SJSA1 (cell line): Measurements from ENCODE around the gene ACACA. TPM values are rescaled to one million over a fixed set of nuclear protein-coding genes. Genes with fewer than 3 reads are reported as not detected.

ENCODE experiments used
- DNase-seq, 2 experiments: peaks; one replicate each; pipeline ENCODE4 v3.0.0-alpha.2; 2015 to 2020; ENCODE audit warnings: low spot score in 2 of 2, low read depth in 1 of 2
- H3K27ac ChIP-seq: fragments of 250-450 bp; sonication (Bioruptor Pico); 2 replicates; pipeline ENCODE4 v1.5.1; 2020; ENCODE audit warnings: mild to moderate bottlenecking, moderate library complexity
- H3K27me3 ChIP-seq: fragments of 250-450 bp; sonication (Bioruptor Pico); replicated peaks from 2 replicates; pipeline ENCODE4 v1.5.1; 2020; ENCODE audit warnings: mild to moderate bottlenecking, moderate library complexity
- H3K36me3 ChIP-seq: fragments of 250-450 bp; sonication (Bioruptor Pico); 2 replicates; pipeline ENCODE4 v1.5.1; 2020; ENCODE audit warnings: mild to moderate bottlenecking
- H3K4me1 ChIP-seq: fragments of 250-450 bp; sonication (Bioruptor Pico); replicated peaks from 2 replicates; pipeline ENCODE4 v1.6.1; 2021; ENCODE audit warnings: mild to moderate bottlenecking
- H3K4me3 ChIP-seq: fragments of 250-450 bp; sonication (Bioruptor Pico); 2 replicates; pipeline ENCODE4 v1.5.1; 2020; ENCODE audit warnings: mild to moderate bottlenecking
- H3K9me3 ChIP-seq: fragments of 250-450 bp; sonication (Bioruptor Pico); replicated peaks from 2 replicates; pipeline ENCODE4 v1.5.1; 2020; ENCODE audit warnings: mild to moderate bottlenecking
- total RNA-seq: library from RNA; depleted of rRNA; stranded (reverse); fragments of >200 nt; shearing (Covaris generic); gene quantifications from 2 replicates; pipeline ENCODE4 v1.2.3, GENCODE V29; 2014

ACACA gene
- total RNA-seq, 1 experiment from 2014 or later: 23.4 TPM

- Histone ChIP-seq H3K27ac (no peak overlapping the region), H3K4me1 (no peaks in the 10 kb centered on the region), H3K36me3 (peaks cover 4% of the 10 kb centered on the region; the same call in 1 of the 2 replicates), H3K27me3 (no peaks in the 10 kb centered on the region), H3K9me3 (no peaks in the 10 kb centered on the region), H3K4me3 (no peak overlapping the region)
- no peak for DNase-seq
Observed at GRCh38 chr17:37312137-37312923, 94.3 kb downstream of the ACACA start.

GRCh38 chr17:37310940-37311339 lies 95.7 kb downstream of the ACACA start:
- H3K27ac ChIP-seq: no peak overlapping the region
- H3K4me1 ChIP-seq: no peaks in the 10 kb centered on the region
- H3K4me3 ChIP-seq: no peak overlapping the region
- H3K27me3 ChIP-seq: no peaks in the 10 kb centered on the region
- no peaks in the 10 kb centered on the region for H3K9me3 ChIP-seq
- H3K36me3 ChIP-seq: peaks cover 4% of the 10 kb centered on the region; the same call in 1 of the 2 replicates
- DNase-seq: no peak

GRCh38 chr17:37309051-37309450 lies 97.6 kb downstream of the ACACA start:
- Histone ChIP-seq H3K27ac (no peak overlapping the region), H3K4me3 (no peak overlapping the region), H3K27me3 (no peaks in the 10 kb centered on the region), H3K9me3 (no peaks in the 10 kb centered on the region), H3K4me1 (no peaks in the 10 kb centered on the region), H3K36me3 (no peaks in the 10 kb centered on the region)
- no peak for DNase-seq

GRCh38 chr17:37305406-37305905 lies 101.2 kb downstream of the ACACA start:
- no peak overlapping the region for H3K4me3 ChIP-seq
- H3K27ac ChIP-seq: no peak overlapping the region
- no peaks in the 10 kb centered on the region for H3K9me3 ChIP-seq
- no peaks in the 10 kb centered on the region for H3K4me1 ChIP-seq
- H3K27me3 ChIP-seq: no peaks in the 10 kb centered on the region
- no peaks in the 10 kb centered on the region for H3K36me3 ChIP-seq
- DNase-seq: no peak

GRCh38 chr17:37301288-37301687 lies 105.3 kb downstream of the ACACA start:
- Histone ChIP-seq H3K36me3 (no peaks in the 10 kb centered on the region), H3K4me1 (peaks cover 9% of the 10 kb centered on the region), H3K4me3 (no peak overlapping the region), H3K9me3 (no peaks in the 10 kb centered on the region), H3K27ac (no peak overlapping the region), H3K27me3 (no peaks in the 10 kb centered on the region)
- DNase-seq: no peak

DNA sequence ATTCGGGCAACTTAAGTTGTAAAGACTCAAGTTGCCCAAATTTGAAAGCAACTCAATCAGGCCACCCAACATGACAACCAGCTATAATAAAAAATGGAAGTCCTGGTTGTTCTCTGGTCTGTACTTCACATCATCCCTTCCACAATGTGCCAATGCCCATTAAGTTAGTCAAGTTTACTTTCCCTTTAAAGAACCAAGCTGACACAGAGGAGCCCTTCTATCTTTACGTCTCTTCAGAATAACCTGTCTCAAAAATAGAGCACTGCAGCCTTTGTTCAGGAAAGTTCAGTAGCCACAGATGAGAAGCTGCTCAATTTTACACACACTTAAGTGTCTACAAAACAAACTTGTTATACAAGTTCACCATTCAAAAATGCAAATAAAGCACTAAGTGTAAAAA lies 106.0 kb downstream of the ACACA start:
- DNase-seq: no peak
- Histone ChIP-seq H3K36me3 (no peaks in the 10 kb centered on the region), H3K4me1 (peaks cover 9% of the 10 kb centered on the region), H3K27me3 (no peaks in the 10 kb centered on the region), H3K4me3 (no peak overlapping the region), H3K27ac (no peak overlapping the region), H3K9me3 (no peaks in the 10 kb centered on the region)

DNA sequence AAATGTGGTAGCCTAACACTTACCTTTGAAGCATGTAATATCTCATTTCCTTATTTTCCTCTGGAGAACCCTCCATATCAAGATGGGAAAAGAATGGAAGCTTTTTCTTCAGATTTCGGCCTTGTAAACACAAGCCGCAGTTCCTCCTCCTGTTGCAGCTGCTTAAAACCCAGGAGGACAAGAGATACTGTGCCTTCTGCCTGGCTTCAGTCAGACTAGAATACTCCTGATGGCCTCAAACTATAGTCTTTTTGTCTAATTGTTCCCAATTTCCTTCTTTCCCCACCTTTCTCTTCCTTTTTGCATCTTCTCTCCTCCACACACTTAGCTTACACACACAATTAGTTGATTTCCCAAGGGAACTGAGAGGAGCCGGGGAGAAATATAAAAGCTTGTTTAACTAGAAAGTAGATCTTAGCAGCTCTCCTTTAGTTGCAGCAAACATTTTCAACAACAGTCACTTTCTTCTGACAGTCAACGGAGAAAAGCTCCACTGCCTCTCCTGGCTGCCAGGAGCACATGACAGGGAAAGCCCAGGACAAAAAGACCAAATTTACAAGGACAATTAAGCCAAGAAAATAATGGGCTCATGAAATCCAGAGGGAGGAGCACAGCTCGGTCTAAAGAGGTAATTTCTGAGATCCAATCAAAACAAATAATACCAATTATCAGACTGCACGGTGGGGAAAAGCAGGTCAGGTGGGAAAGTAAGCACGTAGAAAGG lies 107.2 kb downstream of the ACACA start:
- Histone ChIP-seq H3K9me3 (no peaks in the 10 kb centered on the region), H3K27me3 (no peaks in the 10 kb centered on the region), H3K4me1 (peaks cover 11% of the 10 kb centered on the region), H3K36me3 (no peaks in the 10 kb centered on the region), H3K4me3 (no peak overlapping the region), H3K27ac (no peak overlapping the region)
- no peak for DNase-seq

GRCh38 chr17:37295888-37296287 lies 110.7 kb downstream of the ACACA start:
- Histone ChIP-seq H3K4me1 (peaks cover 11% of the 10 kb centered on the region), H3K36me3 (no peaks in the 10 kb centered on the region), H3K9me3 (no peaks in the 10 kb centered on the region), H3K27me3 (no peaks in the 10 kb centered on the region), H3K27ac (no peak overlapping the region), H3K4me3 (no peak overlapping the region)
- DNase-seq: no peak

GRCh38 chr17:37294888-37295287 lies 111.7 kb downstream of the ACACA start:
- peaks cover 11% of the 10 kb centered on the region for H3K4me1 ChIP-seq

DNA sequence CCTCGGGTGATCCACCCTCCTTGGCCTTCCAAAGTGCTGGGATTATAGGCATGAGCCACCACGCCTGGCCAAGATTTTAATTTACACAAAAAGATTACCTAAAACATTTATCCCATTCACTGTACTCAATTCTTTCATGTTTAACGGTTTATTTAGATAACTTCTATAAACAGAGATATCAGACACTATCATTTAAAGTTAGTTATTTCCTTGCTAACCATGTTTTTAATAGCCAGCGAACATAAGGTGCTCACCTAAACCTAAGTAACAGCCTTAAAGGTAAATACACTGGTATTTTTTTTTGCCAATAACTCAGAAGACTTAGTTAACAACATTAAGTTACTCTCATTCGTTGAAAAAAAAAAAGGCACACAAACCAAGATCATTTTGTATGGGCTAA lies 112.9 kb downstream of the ACACA start:
- no peaks in the 10 kb centered on the region for H3K9me3 ChIP-seq
- H3K27me3 ChIP-seq: no peaks in the 10 kb centered on the region
- no peak for DNase-seq
- no peak overlapping the region for H3K4me3 ChIP-seq
- peaks cover 11% of the 10 kb centered on the region for H3K4me1 ChIP-seq
- no peaks in the 10 kb centered on the region for H3K36me3 ChIP-seq
- H3K27ac ChIP-seq: no peak overlapping the region

More at GRCh38 chr17:37294888-37295287, 111.7 kb downstream of the ACACA start:
- DNase-seq: no peak
- Histone ChIP-seq H3K4me3 (no peak overlapping the region), H3K27ac (no peak overlapping the region), H3K27me3 (no peaks in the 10 kb centered on the region), H3K9me3 (no peaks in the 10 kb centered on the region), H3K36me3 (no peaks in the 10 kb centered on the region)

GRCh38 chr17:37292429-37293139 lies 114.1 kb downstream of the ACACA start:
- H3K9me3 ChIP-seq: no peaks in the 10 kb centered on the region
- H3K4me1 ChIP-seq: 0 out of 2 replicates have a peak, but pooled peaks cover 2% of the 10 kb centered on the region
- no peaks in the 10 kb centered on the region for H3K27me3 ChIP-seq
- H3K36me3 ChIP-seq: no peaks in the 10 kb centered on the region
- no peak overlapping the region for H3K4me3 ChIP-seq
- DNase-seq: no peak
- H3K27ac ChIP-seq: no peak overlapping the region

DNA sequence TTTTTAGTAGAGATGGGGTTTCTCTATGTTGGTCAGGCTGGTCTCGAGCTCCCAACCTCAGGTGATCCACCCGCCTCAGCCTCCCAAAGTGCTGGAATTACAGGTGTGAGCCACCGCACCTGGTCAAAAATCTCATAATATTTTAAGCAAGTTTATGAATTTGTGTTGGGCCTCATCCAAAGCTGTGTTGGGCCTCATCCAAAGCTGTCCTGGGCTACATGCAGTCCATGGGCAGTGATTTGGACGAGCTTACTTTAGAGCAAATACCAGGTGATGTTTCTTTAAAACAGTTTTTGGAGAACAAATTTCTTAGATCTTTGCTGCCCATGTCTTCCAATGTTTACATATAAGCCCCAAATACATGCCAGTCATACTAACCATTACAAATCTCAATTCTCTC lies 115.3 kb downstream of the ACACA start:
- Histone ChIP-seq H3K4me3 (no peak overlapping the region), H3K27me3 (no peaks in the 10 kb centered on the region), H3K9me3 (no peaks in the 10 kb centered on the region), H3K27ac (no peak overlapping the region), H3K36me3 (no peaks in the 10 kb centered on the region), H3K4me1 (0 out of 2 replicates have a peak, but pooled peaks cover 2% of the 10 kb centered on the region)
- DNase-seq: no peak

GRCh38 chr17:37286430-37286829 lies 120.2 kb downstream of the ACACA start:
- H3K4me3 ChIP-seq: no peak overlapping the region
- no peaks in the 10 kb centered on the region for H3K9me3 ChIP-seq
- peaks cover 6% of the 10 kb centered on the region; the same call in 1 of the 2 replicates for H3K36me3 ChIP-seq
- H3K4me1 ChIP-seq: no peaks in the 10 kb centered on the region
- DNase-seq: no peak
- H3K27ac ChIP-seq: no peak overlapping the region
- no peaks in the 10 kb centered on the region for H3K27me3 ChIP-seq
